DMS114 treated with DMSO at 0.1 percent for 48 hours (cell line): Measurements from ENCODE around the gene ITGB1BP1.

ENCODE experiments used
- DNase-seq: peaks from one replicate; lab custom pipeline; 2025; ENCODE audit not compliant: unreplicated experiment; lab: John Stamatoyannopoulos, UW

Gene ITGB1BP1

GRCh38 chr2:9428965-9429577, 5.7 kb upstream of the ITGB1BP1 start:
- DNase-seq, result no peak

- DNase-seq, result no peak
Observed at GRCh38 chr2:9424447-9425164, 1.3 kb upstream of the ITGB1BP1 start.

- no peak for DNase-seq
Observed at GRCh38 chr2:9423922-9424272, 569 bp upstream of the ITGB1BP1 start.

- DNase-seq, result no peak
Observed at GRCh38 chr2:9422321-9423099, 818 bp downstream of the ITGB1BP1 start.

GRCh38 chr2:9420495-9420894, 2.8 kb downstream of the ITGB1BP1 start:
- no peak for DNase-seq

- no peak for DNase-seq
Observed at GRCh38 chr2:9419541-9419940, 3.8 kb downstream of the ITGB1BP1 start.

- DNase-seq, result no peak
Observed at GRCh38 chr2:9418746-9419145, 4.6 kb downstream of the ITGB1BP1 start.

- no peak for DNase-seq
Observed at GRCh38 chr2:9417725-9418124, 5.6 kb downstream of the ITGB1BP1 start.

- DNase-seq, result no peak
Observed at GRCh38 chr2:9416962-9417316, 6.4 kb downstream of the ITGB1BP1 start.

GRCh38 chr2:9416267-9416961, 6.9 kb downstream of the ITGB1BP1 start:
- no peak for DNase-seq

GRCh38 chr2:9415516-9416169, 7.7 kb downstream of the ITGB1BP1 start:
- DNase-seq, result no peak

GRCh38 chr2:9412781-9413180, 10.5 kb downstream of the ITGB1BP1 start:
- no peak for DNase-seq

GRCh38 chr2:9410108-9410507, 13.2 kb downstream of the ITGB1BP1 start:
- no peak for DNase-seq

GRCh38 chr2:9408641-9409151, 14.6 kb downstream of the ITGB1BP1 start:
- DNase-seq, result no peak

GRCh38 chr2:9407363-9407811, 15.9 kb downstream of the ITGB1BP1 start:
- DNase-seq, result no peak

GRCh38 chr2:9406529-9407362, 16.6 kb downstream of the ITGB1BP1 start:
- no peak for DNase-seq

- DNase-seq, result no peak
Observed at GRCh38 chr2:9405636-9406035, 17.7 kb downstream of the ITGB1BP1 start.

GRCh38 chr2:9404451-9404850, 18.9 kb downstream of the ITGB1BP1 start:
- DNase-seq, result no peak

GRCh38 chr2:9403924-9404323, 19.4 kb downstream of the ITGB1BP1 start:
- no peak for DNase-seq
